Neural progenitor cell (in vitro differentiated cells): ENCODE results near the gene HOXC10.

Experiments
- CTCF ChIP-seq: fragments of 200-600 bp; sonication (generic); IDR thresholded peaks from 2 replicates; pipeline ENCODE4 v1.5.1; 2017; ENCODE audit warnings: antibody characterized with exemption, mild to moderate bottlenecking
- EZH2 ChIP-seq: fragments of 200-600 bp; sonication (generic); IDR thresholded peaks from 2 replicates; pipeline ENCODE4 v1.6.1; 2017; ENCODE audit warnings: antibody characterized with exemption, mild to moderate bottlenecking, moderate library complexity
- EZH2phosphoT487 ChIP-seq: fragments of 200-600 bp; sonication (generic); IDR thresholded peaks from 2 replicates; pipeline ENCODE4 v1.6.1; 2017; ENCODE audit warnings: antibody characterized with exemption

GRCh38 chr12:53997204-53998109, 12.5 kb downstream of the HOXC10 start:
- TF ChIP-seq CTCF: no peak
- TF ChIP-seq EZH2: peak; percentile 90
- TF ChIP-seq EZH2phosphoT487: peak; percentile 95
